ENCODE measurements around the gene CCR5AS.

- no peak for TF ChIP-seq POLR2A (IDR thresholded peaks at IDR 0.05)
- TF ChIP-seq, protein P1, sequence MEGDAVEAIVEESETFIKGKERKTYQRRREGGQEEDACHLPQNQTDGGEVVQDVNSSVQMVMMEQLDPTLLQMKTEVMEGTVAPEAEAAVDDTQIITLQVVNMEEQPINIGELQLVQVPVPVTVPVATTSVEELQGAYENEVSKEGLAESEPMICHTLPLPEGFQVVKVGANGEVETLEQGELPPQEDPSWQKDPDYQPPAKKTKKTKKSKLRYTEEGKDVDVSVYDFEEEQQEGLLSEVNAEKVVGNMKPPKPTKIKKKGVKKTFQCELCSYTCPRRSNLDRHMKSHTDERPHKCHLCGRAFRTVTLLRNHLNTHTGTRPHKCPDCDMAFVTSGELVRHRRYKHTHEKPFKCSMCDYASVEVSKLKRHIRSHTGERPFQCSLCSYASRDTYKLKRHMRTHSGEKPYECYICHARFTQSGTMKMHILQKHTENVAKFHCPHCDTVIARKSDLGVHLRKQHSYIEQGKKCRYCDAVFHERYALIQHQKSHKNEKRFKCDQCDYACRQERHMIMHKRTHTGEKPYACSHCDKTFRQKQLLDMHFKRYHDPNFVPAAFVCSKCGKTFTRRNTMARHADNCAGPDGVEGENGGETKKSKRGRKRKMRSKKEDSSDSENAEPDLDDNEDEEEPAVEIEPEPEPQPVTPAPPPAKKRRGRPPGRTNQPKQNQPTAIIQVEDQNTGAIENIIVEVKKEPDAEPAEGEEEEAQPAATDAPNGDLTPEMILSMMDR (IDR thresholded peaks at IDR 0.05) = no peak
These were observed 69.0 kb downstream of the CCR5AS start for GRCh38 chr3:46337911-46338310.
